ENCODE results near the gene NFIA.

GRCh38 chr1:61247881-61248752 lies 165.8 kb downstream of the NFIA start:
- TF ChIP-seq, protein P1, sequence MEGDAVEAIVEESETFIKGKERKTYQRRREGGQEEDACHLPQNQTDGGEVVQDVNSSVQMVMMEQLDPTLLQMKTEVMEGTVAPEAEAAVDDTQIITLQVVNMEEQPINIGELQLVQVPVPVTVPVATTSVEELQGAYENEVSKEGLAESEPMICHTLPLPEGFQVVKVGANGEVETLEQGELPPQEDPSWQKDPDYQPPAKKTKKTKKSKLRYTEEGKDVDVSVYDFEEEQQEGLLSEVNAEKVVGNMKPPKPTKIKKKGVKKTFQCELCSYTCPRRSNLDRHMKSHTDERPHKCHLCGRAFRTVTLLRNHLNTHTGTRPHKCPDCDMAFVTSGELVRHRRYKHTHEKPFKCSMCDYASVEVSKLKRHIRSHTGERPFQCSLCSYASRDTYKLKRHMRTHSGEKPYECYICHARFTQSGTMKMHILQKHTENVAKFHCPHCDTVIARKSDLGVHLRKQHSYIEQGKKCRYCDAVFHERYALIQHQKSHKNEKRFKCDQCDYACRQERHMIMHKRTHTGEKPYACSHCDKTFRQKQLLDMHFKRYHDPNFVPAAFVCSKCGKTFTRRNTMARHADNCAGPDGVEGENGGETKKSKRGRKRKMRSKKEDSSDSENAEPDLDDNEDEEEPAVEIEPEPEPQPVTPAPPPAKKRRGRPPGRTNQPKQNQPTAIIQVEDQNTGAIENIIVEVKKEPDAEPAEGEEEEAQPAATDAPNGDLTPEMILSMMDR (IDR thresholded peaks at IDR 0.05): no peak
- no peak for TF ChIP-seq POLR2A (IDR thresholded peaks at IDR 0.05)
